Thyroid gland (tissue), 4 donors: ENCODE results near the gene SLC25A30. TPM values are rescaled to one million over a fixed set of nuclear protein-coding genes. Genes with fewer than 3 reads are reported as not detected.
"Not testable (repeated sequence)": the region's sequence is repeated elsewhere in the genome, so short reads cannot be mapped to it uniquely, and the experiment has no call there.

ENCODE experiments used
- DNase-seq, 2 donors: peaks; one replicate each; pipeline ENCODE4 v3.0.0-alpha.2; 2019
- H3K27ac ChIP-seq, 3 donors: fragments of 200-600 bp; sonication (generic); 1 replicate in 2 of 3; 2 replicates in 1 of 3; pipeline ENCODE4 v1.5.1; 2016 to 2019; ENCODE audit warnings: mild to moderate bottlenecking in 1 of 3, moderate library complexity in 1 of 3
- H3K27me3 ChIP-seq: fragments of 200-600 bp; sonication (generic); one replicate; pipeline ENCODE4 v1.5.1; 2019
- H3K36me3 ChIP-seq, 2 donors: fragments of 200-600 bp; sonication (generic); one replicate each; pipeline ENCODE4 v1.5.1; 2016 to 2019
- H3K4me1 ChIP-seq, 2 donors: fragments of 200-600 bp; sonication (generic); one replicate each; pipeline ENCODE4 v1.5.1; 2017 to 2019
- H3K4me3 ChIP-seq, 3 donors: fragments of 200-600 bp; sonication (generic); replicated peaks in 1 of 3; 1 replicate in 2 of 3; 2 replicates in 1 of 3; pipeline ENCODE4 v1.5.1; 2016; ENCODE audit warnings: mild to moderate bottlenecking in 1 of 3
- H3K9me3 ChIP-seq: fragments of 200-600 bp; sonication (generic); one replicate; pipeline ENCODE4 v1.5.1; 2017
- CTCF ChIP-seq, 6 experiments: fragments of 200-600 bp in 3 of 6; fragments of 450-650 bp in 3 of 6; sonication (generic) in 3 of 6; IDR thresholded peaks; one replicate each; pipeline ENCODE4 v1.5.1; 2016 to 2019; ENCODE audit warnings: antibody characterized with exemption in 6 of 6, mild to moderate bottlenecking in 2 of 6, inconsistent platforms in 1 of 6, moderate library complexity in 1 of 6
- POLR2A ChIP-seq, 2 donors: fragments of 450-650 bp; IDR thresholded peaks; one replicate each; pipeline ENCODE4 v1.6.1; 2017; ENCODE audit warnings: antibody characterized with exemption in 2 of 2, mild to moderate bottlenecking in 2 of 2, moderate library complexity in 1 of 2
- WGBS, 2 donors: methylation state at CpG; one replicate each; pipeline ENCODE4 v1.1.5; 2017; 5-methylcytosine and 5-hydroxymethylcytosine counted together
- intact Hi-C: fragments of 100-400 bp; cut with DNase I; formaldehyde crosslinking; loops from one replicate; pipeline ENCODE4 v1.15.1; 2023
- total RNA-seq, 4 donors: library from RNA; depleted of rRNA; stranded (reverse); fragments of >200 nt; gene quantifications; one replicate each; pipeline ENCODE4 v1.2.3, GENCODE V29; 2016

Gene SLC25A30
- total RNA-seq, 4 donors from 2014 or later, result 11.3 to 16.1 (median 15.9) TPM

- no peak overlapping the region for H3K27ac ChIP-seq
- 92 to 93% methylated on average over 6 of the region's 6 CpGs for WGBS, 2 donors
- no peaks in the 10 kb centered on the region for H3K27me3 ChIP-seq
- no peaks in the 10 kb centered on the region for H3K4me1 ChIP-seq
- DNase-seq, result no peak
- no peak overlapping the region for H3K4me3 ChIP-seq
- no peaks in the 10 kb centered on the region for H3K36me3 ChIP-seq
- intact Hi-C loops, result no loop called here
- no peaks in the 10 kb centered on the region for H3K9me3 ChIP-seq
- TF ChIP-seq POLR2A (IDR thresholded peaks at IDR 0.05), result no peak
- TF ChIP-seq CTCF (IDR thresholded peaks at IDR 0.05), result no peak
Observed at GRCh38 chr13:45432737-45433380, 14.7 kb upstream of the SLC25A30 start.

- H3K27ac ChIP-seq, H3K4me3 ChIP-seq, H3K9me3 ChIP-seq, intact Hi-C loops, H3K27me3 ChIP-seq, H3K36me3 ChIP-seq, H3K4me1 ChIP-seq, DNase-seq: not testable (repeated sequence)
- 88% methylated on average over 16 of the region's 16 CpGs for WGBS, 2 donors
Observed at GRCh38 chr13:45426056-45426841, 8.1 kb upstream of the SLC25A30 start.

GRCh38 chr13:45422731-45423292 is 4.6 kb upstream of the SLC25A30 start:
- H3K36me3 ChIP-seq, result no peaks in the 10 kb centered on the region
- WGBS, 2 donors, result 71 to 79% methylated on average over 3 of the region's 3 CpGs
- no peaks in the 10 kb centered on the region for H3K9me3 ChIP-seq
- no peaks in the 10 kb centered on the region for H3K27me3 ChIP-seq
- H3K4me3 ChIP-seq, result no peak overlapping the region
- no peak for DNase-seq
- no peak overlapping the region for H3K27ac ChIP-seq
- TF ChIP-seq CTCF (IDR thresholded peaks at IDR 0.05) (no peak), POLR2A (IDR thresholded peaks at IDR 0.05) (no peak)
- intact Hi-C loops, result no loop called here
- no peaks in the 10 kb centered on the region for H3K4me1 ChIP-seq

- no peak overlapping the region for H3K4me3 ChIP-seq
- 89 to 100% methylated on average over 1 of the region's 1 CpG for WGBS, 2 donors
- H3K9me3 ChIP-seq, result no peaks in the 10 kb centered on the region
- TF ChIP-seq POLR2A (IDR thresholded peaks at IDR 0.05), result no peak
- TF ChIP-seq CTCF (IDR thresholded peaks at IDR 0.05), result no peak
- intact Hi-C loops, result loop anchor here (2.0 to 10.0 kb wide), 2 partner anchors 45 to 75 kb away; partner anchors contain the start of genes COG3 and TPT1
- no peak overlapping the region for H3K27ac ChIP-seq
- no peaks in the 10 kb centered on the region for H3K27me3 ChIP-seq
- DNase-seq, result no peak
- no peaks in the 10 kb centered on the region for H3K36me3 ChIP-seq
- H3K4me1 ChIP-seq, result peaks cover 10 to 14% of the 10 kb centered on the region in 2 donors
Observed at GRCh38 chr13:45419945-45420344, 1.8 kb upstream of the SLC25A30 start.

- intact Hi-C loops, result loop anchor here (2.0 to 10.0 kb wide), 2 partner anchors 45 to 75 kb away; partner anchors contain the start of genes COG3 and TPT1
- DNase-seq, H3K4me3 ChIP-seq, H3K27me3 ChIP-seq, H3K36me3 ChIP-seq, H3K27ac ChIP-seq, H3K9me3 ChIP-seq: not testable (repeated sequence)
- 94 to 96% methylated on average over 16 of the region's 16 CpGs for WGBS, 2 donors
- peaks cover 14 to 17% of the 10 kb centered on the region in 2 donors for H3K4me1 ChIP-seq
Observed at GRCh38 chr13:45419389-45419788, 1.2 kb upstream of the SLC25A30 start.
